Body of pancreas (tissue), 4 donors: ENCODE results near the gene FOXL2NB. TPM values are rescaled to one million over a fixed set of nuclear protein-coding genes. Genes with fewer than 3 reads are reported as not detected.

Experiments
- ATAC-seq: fragments of 150-250 bp; one replicate; pipeline ENCODE4 v1.9.1; 2016
- DNase-seq, 4 donors: peaks; one replicate each; pipeline ENCODE4 v3.0.0-alpha.2; 2019
- H3K27ac ChIP-seq, 4 donors: fragments of 200-600 bp; sonication (generic); 1 replicate in 3 of 4; 2 replicates in 1 of 4; pipeline versions ENCODE4 v1.5.1 to v1.6.1; 2016 to 2019; ENCODE audit warnings: mild to moderate bottlenecking in 1 of 4, mixed read lengths in 1 of 4, moderate library complexity in 1 of 4
- H3K27me3 ChIP-seq, 2 donors: fragments of 200-600 bp; sonication (generic); one replicate each; pipeline ENCODE4 v1.6.0; 2016; ENCODE audit warnings: mild to moderate bottlenecking in 1 of 2
- H3K36me3 ChIP-seq, 2 donors: fragments of 200-600 bp; sonication (generic); replicated peaks in 1 of 2; 2 replicates each; pipeline ENCODE4 v1.5.1; 2016; ENCODE audit warnings: low read depth in 2 of 2; ENCODE audit not compliant: insufficient read depth in 1 of 2
- H3K4me1 ChIP-seq: fragments of 200-600 bp; sonication (generic); one replicate; pipeline ENCODE4 v1.6.0; 2016
- H3K4me3 ChIP-seq, 2 donors: fragments of 200-600 bp; sonication (generic); 1 replicate in 1 of 2; 2 replicates in 1 of 2; pipeline ENCODE4 v1.5.1; 2016 to 2019
- H3K9me3 ChIP-seq, 3 donors: fragments of 200-600 bp; sonication (generic); 1 replicate in 2 of 3; 2 replicates in 1 of 3; pipeline ENCODE4 v1.5.1; 2016
- POLR2A ChIP-seq, 3 donors: fragments of 450-650 bp; IDR thresholded peaks; one replicate each; pipeline ENCODE4 v1.6.1; 2016; ENCODE audit warnings: antibody characterized with exemption in 3 of 3, mild to moderate bottlenecking in 2 of 3
- WGBS, 2 donors: methylation state at CpG; one replicate each; pipeline ENCODE4 v1.1.5; 2017; 5-methylcytosine and 5-hydroxymethylcytosine counted together
- intact Hi-C: fragments of 100-400 bp; cut with DNase I; formaldehyde crosslinking; loops from one replicate; pipeline ENCODE4 v1.15.1; 2023
- total RNA-seq, 2 donors: library from RNA; depleted of rRNA; stranded (reverse); fragments of >200 nt; gene quantifications; one replicate each; pipeline ENCODE4 v1.1.0, GENCODE V29; 2016
- TF ChIP-seq, protein P1 (sequence below), 7 experiments: fragments of 450-650 bp in 4 of 7; fragments of 200-600 bp in 3 of 7; sonication (generic) in 3 of 7; IDR thresholded peaks; one replicate each; pipeline ENCODE4 v1.5.1; 2016 to 2019; ENCODE audit warnings: antibody characterized with exemption in 7 of 7

The FOXL2NB gene
- total RNA-seq, 2 donors from 2014 or later: 0.26 TPM; not detected in 1

DNA sequence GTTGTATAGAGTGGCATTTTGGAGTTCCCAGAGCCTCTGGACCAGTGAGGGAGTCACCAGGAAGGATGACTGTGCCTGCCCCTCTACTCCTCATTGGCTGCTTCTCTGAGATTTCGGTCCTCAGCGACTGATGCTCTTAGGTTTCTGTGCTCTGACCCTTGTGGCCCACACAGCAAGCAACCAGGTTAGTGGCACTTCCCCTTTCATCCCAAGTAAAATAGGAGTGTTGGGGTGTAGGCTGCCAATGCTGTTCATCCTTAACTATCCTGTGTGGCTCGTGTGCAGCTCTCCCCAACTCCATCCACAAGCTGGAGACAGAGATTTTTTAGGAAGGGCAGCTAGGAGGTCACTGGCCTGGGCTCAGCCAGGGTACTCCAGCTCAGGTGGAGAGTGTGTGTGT is 37.8 kb downstream of the FOXL2NB start:
- WGBS, 2 donors: 42 to 67% methylated on average over 2 to 3 of the region's 3 CpGs
- TF ChIP-seq, protein P1, sequence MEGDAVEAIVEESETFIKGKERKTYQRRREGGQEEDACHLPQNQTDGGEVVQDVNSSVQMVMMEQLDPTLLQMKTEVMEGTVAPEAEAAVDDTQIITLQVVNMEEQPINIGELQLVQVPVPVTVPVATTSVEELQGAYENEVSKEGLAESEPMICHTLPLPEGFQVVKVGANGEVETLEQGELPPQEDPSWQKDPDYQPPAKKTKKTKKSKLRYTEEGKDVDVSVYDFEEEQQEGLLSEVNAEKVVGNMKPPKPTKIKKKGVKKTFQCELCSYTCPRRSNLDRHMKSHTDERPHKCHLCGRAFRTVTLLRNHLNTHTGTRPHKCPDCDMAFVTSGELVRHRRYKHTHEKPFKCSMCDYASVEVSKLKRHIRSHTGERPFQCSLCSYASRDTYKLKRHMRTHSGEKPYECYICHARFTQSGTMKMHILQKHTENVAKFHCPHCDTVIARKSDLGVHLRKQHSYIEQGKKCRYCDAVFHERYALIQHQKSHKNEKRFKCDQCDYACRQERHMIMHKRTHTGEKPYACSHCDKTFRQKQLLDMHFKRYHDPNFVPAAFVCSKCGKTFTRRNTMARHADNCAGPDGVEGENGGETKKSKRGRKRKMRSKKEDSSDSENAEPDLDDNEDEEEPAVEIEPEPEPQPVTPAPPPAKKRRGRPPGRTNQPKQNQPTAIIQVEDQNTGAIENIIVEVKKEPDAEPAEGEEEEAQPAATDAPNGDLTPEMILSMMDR (IDR thresholded peaks at IDR 0.05): no peak
- no peak for TF ChIP-seq POLR2A (IDR thresholded peaks at IDR 0.05)

DNA sequence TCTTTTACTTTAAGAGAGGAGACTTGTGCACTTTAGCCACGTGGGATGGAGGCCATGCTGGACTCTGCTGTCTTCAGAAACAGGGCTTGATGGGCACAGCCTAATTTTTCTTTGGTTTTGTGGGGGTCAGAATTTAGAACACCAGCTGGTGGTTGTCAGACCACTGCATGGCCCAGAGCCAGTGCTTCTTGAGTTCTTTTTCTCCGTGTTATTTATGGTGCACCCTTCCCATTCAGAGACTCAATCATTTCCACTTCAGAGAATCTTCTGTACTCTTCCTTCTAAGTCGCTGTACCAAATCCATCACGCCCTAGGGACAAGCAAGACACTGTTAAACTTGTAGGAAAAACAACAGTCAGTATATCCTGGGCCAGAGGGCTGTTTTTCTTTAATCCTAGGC is 38.9 kb downstream of the FOXL2NB start:
- intact Hi-C loops: no loop called here
- Histone ChIP-seq H3K4me1 (no peaks in the 10 kb centered on the region), H3K27ac (no peak overlapping the region), H3K36me3 (no peaks in the 10 kb centered on the region), H3K9me3 (no peaks in the 10 kb centered on the region), H3K27me3 (no peaks in the 10 kb centered on the region), H3K4me3 (no peak overlapping the region)
- WGBS, 2 donors: 78 to 81% methylated on average over 4 of the region's 4 CpGs
- no peak for DNase-seq
- TF ChIP-seq, protein P1 (IDR thresholded peaks at IDR 0.05): no peak
- TF ChIP-seq POLR2A (IDR thresholded peaks at IDR 0.05): no peak
- no peak for ATAC-seq

More for the DNA sequence above, 37.8 kb downstream of the FOXL2NB start:
- intact Hi-C loops: no loop called here
- no peak for DNase-seq
- Histone ChIP-seq H3K9me3 (no peaks in the 10 kb centered on the region), H3K4me3 (no peak overlapping the region), H3K27ac (no peak overlapping the region), H3K36me3 (no peaks in the 10 kb centered on the region), H3K27me3 (no peaks in the 10 kb centered on the region), H3K4me1 (no peaks in the 10 kb centered on the region)
- no peak for ATAC-seq

DNA sequence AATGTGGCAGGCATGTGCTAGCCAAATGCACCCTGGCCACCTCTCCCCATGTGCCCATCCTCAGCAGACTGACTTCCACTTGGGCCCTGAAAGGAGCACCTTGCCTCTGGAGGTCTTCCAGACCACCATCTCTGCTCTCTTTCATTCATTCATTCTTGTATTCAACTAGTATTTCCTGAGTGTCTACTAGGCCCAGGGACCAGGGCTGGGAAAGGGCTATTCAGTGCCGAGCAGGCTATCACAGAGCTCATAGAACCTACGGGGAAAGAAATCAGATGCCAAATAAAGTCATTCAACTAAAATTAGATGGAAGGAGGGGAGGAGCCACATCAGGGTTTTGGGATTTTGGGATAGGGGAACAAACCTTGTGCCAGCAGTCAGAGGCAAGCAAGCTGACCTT is 40.2 kb downstream of the FOXL2NB start:
- no peak for TF ChIP-seq POLR2A (IDR thresholded peaks at IDR 0.05)
- TF ChIP-seq, protein P1 (IDR thresholded peaks at IDR 0.05): no peak
- ATAC-seq (no peak), DNase-seq (no peak)
- H3K27me3 ChIP-seq: no peaks in the 10 kb centered on the region
- H3K36me3 ChIP-seq: no peaks in the 10 kb centered on the region
- no peaks in the 10 kb centered on the region for H3K4me1 ChIP-seq
- WGBS, 2 donors: 89 to 95% methylated on average over 2 of the region's 2 CpGs
- intact Hi-C loops: no loop called here
- H3K27ac ChIP-seq: no peak overlapping the region
- no peaks in the 10 kb centered on the region for H3K9me3 ChIP-seq
- no peak overlapping the region for H3K4me3 ChIP-seq

DNA sequence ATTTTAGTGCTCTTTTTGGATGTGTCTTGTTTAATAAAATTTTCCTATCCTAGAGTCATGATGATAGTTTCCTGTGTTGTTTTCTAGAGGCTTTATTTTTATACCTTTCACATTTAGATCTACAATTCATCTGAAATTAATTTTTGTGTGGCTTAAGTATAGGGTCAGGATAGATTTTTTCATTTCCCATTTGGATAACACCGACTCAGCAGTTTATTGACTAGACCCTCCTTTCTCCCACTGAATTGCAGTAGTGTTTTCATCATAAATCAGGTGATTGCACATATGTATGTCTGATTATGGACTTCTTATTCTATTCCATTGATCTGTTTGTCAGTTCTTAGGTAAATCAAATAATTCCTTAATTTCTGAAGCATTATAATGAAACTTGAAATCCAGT is 48.7 kb downstream of the FOXL2NB start:
- Histone ChIP-seq H3K4me3 (no peak overlapping the region), H3K9me3 (no peaks in the 10 kb centered on the region), H3K27ac (no peak overlapping the region), H3K27me3 (no peaks in the 10 kb centered on the region), H3K4me1 (no peaks in the 10 kb centered on the region), H3K36me3 (no peaks in the 10 kb centered on the region)
- ATAC-seq (no peak), DNase-seq (no peak)
- intact Hi-C loops: no loop called here
- TF ChIP-seq POLR2A (IDR thresholded peaks at IDR 0.05): no peak
- TF ChIP-seq, protein P1 (IDR thresholded peaks at IDR 0.05): no peak
- WGBS, 2 donors: 61 to 69% methylated on average over 1 of the region's 1 CpG

Other genes starting within 250 kb of the FOXL2NB start
- 10 to 100 TPM; 40.2 to 50.1 TPM for gene PIK3CB, start 112.3 kb upstream of the FOXL2NB start, total RNA-seq
- gene FOXL2, start 80 bp upstream of the FOXL2NB start, total RNA-seq: under 1 TPM in 1 of 2 donors, not detected in 1; 0.26 TPM
- gene PRR23A, start 59.1 kb downstream of the FOXL2NB start, total RNA-seq: not detected
- gene PRR23B, start 73.7 kb downstream of the FOXL2NB start, total RNA-seq: not detected
- not detected for gene PRR23C, start 97.7 kb downstream of the FOXL2NB start, total RNA-seq